Activated CD4-positive, alpha-beta T cell treated with anti-CD3 and anti-CD28 coated beads, Interleukin-2, amount 50 U/mL, for 16 hours (primary cell): ENCODE data around the gene RADX.
A peak's percentile ranks its signal among the peaks of the same experiment; 100 is the strongest.
"Not testable (repeated sequence)": the region's sequence is repeated elsewhere in the genome, so short reads cannot be mapped to it uniquely, and the experiment has no call there.

Source experiments
- DNase-seq: peaks from one replicate; pipeline ENCODE4 v3.0.0-alpha.2; 2020

Gene RADX, protein sequence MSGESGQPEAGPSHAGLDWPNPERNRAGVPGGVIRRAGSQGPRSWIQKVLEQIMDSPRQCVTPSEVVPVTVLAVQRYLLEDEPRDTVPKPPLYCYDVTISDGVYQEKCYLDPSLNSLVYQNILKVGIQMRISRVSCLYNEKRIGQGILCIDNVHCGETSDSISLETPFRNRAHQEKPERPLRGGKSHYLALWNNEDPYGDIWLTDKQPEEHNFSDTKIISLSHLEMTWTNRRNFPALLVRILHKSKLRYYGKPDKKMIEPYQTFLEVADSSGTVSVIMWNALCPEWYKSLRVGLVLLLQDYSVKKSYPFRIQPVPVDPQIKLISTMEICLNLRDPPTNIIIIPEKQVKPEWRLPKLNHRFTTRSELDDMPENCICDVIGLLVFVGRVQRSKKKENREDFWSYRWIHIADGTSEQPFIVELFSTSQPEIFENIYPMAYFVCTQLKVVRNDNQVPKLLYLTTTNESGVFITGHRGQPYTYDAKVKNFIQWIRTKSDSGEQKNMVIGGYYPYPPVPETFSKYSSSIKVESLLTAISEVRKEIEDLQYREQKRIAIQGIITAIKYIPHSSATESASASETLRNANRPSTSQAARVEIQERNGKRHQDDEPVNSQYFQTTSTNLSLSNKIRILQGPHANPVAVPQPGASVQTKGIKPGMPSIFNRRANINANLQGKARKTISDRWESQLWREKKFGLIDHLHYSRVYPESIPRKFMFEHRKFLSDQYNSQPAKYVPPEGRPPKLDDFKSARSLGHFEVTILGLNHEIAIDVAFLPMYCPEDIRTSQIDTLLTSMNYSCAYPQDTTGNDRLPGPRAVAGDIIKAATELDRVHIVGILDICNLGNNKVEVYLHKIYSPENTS

DNA sequence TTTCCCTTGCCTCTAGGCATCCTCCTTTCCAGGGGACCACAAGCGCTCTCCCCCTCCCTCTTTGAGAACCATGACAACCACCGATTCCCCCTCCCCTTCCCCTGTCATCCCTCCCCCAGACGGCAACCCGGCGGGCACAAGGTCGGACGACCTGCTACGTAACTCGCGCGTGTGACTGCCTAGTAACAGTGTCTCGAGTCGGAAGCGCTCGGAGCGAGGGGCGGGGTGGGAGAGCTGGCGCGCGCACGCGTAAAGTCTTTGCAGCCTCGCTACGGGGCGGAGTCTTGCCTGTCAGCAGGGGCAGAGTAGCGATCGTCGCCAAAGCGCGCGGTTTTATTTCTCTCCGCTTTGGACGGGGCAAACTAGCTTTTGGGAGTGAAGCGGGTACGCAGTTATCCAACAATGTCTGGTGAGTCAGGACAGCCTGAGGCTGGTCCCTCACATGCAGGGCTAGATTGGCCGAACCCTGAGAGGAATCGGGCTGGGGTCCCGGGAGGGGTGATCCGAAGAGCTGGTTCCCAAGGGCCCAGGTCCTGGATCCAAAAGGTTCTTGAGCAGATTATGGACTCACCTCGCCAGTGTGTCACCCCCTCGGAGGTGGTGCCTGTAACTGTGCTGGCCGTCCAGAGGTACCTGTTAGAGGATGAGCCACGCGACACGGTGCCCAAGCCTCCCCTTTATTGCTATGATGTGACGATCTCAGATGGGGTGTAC is at the start of gene RADX:
TSS of gene RADX (plus strand) at position 300 of the 714 bp plus-strand sequence. CDS start at position 403, 103 bp downstream.
- DNase-seq: peak; percentile 90

DNA sequence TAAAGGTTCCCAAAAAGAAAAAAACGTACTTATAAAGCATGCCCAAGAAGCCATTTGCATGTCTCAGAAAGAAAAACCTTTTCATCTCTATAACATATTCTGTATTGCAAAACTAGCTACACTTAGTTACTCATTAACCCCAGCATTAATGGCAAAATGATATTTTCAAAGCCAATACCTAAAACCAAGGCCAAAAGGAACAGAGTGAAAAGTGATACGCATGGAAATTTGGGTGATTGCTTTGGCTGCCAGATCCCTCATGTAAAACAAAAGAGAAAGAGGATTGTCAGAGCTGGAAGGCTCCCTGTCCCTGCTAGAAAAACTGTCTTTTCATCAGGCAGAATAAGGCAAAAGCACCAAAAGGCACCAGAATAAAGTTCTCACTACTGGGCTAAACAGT is 46.8 kb upstream of the RADX start:
- DNase-seq: no peak

DNA sequence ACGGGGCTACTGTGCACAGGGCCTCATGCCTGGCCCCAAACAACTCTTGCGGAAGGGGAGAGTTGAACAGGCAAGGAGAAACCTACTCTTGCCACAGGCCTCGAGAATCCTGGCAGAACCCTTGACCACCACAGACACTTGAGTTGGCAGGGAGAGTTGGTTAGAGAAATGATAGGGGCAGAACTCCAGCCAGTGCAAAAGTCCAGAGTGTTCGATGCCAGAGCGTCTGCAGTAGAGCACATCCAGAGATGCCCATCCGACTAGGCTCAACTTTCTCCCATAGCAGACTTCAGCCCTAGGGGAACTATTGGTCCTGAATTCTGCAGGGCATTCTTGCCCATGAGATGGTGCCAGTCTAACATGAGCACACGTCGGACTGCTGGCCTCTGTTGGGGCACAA is 45.4 kb upstream of the RADX start:
- no peak for DNase-seq

DNA sequence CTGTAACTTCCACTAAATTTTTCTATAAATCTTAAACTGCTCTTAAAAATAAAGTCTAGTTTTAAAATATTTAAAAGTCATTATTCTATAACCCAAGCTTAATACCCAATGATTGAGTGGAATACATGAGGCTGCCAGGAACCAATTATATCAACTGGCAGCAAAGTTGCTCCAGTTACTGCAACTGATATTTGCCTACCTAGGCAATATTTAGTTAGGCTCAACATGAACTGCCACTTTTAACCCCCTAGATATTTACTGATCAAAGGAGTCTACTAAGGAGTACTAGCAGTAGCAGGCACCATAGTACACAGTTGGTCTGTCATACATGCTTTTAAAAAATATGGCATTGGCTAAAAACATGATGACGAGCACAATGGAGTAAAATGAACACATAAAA is 29.9 kb upstream of the RADX start:
- no peak for DNase-seq

DNA sequence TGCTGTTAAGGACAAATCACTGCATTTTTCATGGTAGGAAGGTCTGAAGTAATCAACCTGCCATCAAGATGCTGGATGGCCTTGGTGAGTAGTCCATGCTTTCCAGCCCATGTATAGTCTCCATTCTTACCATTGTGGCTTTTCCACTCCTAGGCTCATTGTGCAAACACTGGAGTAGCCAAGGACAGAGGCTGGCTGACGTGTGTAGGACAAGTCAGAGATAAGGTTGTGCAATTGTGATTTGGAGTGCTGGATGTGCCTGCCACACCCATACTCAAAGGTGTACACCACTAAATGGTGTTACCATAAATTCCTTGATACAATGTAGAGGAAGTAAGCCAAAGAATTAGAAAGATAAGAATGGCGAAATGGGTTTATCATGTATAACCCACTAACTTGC is 26.3 kb upstream of the RADX start:
- no peak for DNase-seq

DNA sequence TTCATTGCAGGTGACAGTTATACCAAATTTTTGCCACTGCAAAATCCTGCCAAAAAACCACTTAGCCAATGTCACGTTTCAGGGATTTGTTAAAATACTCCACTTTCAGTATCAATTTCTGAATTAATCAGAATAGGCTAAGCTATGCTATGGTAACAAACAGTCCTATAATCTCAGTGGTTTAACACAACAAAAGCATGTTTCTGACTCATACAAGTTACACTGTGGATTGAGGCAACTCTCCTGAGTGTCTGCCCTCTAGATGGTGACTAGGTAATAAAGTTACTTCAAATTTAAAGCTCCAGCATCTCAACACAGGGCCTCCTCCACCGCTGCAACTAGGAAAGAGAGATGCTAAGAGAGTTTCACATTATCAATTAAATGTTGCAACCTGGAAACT is 23.0 kb upstream of the RADX start:
- peak; percentile 66 for DNase-seq

DNA sequence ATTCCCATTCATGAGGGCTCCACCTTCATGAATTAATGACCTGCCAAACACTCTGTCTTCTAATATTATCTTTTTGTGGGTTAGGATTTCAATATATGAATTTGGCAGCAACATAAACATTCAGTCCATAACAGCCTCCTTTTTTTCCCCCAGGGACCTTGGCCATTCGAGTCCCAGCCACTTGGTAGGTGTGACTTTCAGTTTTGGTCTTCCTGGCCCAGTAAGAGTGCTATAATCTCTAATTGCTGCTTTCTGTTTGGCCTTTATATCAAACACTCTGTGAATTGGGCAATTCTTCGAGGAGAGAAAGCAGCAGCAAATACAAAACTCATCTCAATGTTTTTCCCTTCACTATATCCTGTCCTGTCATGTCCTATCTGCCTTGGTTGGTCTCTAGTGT is 12.4 kb upstream of the RADX start:
- DNase-seq: no peak

DNA sequence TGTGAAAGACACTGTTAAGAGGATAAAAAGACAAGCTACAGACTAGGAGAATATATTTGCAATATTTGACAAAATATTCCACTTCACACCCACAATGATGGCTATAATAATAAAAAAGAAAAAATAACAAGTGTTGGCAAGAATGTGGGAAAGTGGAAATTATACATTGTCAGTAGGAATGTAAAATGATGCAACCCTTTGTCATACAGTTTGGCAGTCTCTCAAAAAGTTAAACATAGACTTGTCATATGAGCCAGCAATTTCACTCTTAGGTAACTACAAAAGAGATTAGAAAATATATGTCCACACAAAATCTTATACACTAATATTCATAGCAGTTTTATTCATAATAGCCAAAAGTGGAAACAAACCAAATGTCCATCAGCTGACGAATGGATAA is 5.2 kb upstream of the RADX start:
- no peak for DNase-seq

DNA sequence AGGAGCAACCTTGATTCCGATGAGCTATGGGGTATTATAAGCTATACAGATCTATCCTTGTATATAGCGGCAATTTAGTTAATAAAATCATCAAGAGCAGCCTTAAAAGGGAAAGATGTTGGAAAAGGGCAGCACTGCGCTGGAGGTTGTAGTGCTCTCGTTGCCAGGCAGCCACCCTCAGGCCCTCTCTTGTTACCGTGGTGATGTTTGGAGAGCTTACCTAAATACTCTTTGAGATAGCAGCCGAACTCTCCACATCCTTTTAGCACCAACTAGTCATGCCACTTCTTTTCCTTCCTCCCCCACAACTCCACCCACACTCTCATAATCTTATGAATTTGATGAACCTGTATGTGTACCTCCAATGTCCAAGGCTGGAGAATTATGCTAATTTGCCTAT is 3.8 kb upstream of the RADX start:
- peak; percentile 27 for DNase-seq

DNA sequence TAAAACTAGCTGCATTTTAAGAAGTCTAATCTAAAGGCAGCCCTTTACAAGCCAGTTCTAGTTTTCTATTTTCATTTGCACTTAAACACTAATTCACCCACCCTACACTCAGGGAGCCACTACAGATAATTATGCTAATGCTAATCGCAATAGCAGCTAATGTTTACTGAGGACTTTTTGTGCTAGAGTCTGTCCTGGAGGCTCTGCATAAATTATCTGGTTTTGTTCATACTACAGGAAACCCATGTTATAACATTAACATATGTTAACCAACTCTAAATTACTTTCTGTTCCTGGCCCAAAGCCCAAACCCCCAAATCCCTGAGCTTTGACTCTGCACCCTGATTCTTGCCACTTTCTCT is 480 bp upstream of the RADX start:
- no peak for DNase-seq

DNA sequence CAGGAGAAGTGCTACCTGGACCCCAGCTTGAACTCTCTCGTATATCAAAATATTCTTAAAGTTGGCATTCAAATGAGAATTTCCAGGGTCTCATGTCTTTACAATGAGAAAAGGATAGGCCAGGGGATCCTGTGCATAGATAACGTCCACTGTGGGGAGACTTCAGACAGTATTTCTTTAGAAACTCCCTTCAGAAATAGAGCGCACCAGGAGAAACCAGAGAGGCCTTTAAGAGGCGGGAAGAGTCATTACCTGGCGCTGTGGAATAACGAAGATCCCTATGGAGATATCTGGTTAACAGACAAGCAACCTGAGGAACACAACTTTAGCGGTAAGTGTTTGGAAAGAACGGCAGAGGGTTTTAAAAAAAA is 600 bp downstream of the RADX start:
- DNase-seq: no peak

DNA sequence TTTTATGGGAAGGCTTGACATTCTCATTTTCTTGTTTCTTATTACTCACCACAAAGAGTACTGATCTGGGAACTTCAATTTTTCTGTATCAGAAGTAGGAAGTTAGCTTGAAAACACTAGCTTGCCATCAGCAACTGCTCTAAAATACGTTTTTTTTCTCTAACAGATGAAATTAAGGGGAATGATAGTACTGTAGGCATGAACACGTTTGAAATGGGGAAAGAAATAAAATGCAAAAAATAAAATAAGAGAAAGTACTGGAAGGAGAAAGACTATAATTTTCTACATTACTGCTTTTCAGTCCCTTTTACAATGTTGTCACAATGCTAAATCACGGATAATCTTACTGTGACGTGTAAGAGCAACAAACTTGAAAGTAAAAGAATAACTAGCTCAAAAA is 1.5 kb downstream of the RADX start:
- no peak for DNase-seq

DNA sequence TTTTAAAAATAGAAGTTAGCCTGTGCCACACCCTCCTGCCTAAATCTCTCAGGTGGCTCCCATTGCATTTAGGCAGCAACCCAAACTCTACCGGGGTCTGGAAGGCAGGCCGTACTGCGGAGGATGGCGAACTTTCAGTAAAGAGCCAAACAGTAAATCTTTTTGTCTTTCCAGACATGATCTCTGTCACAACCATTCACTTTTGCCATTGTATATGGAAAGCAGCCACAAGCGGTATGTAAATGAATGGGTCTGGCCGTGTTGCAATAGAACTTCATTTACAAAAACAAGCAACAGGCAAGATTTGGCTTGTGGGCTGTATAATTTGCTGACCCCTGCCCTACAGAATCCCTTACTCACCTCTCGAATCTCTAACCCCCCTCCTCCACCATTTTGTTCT is 3.3 kb downstream of the RADX start:
- DNase-seq: no peak

DNA sequence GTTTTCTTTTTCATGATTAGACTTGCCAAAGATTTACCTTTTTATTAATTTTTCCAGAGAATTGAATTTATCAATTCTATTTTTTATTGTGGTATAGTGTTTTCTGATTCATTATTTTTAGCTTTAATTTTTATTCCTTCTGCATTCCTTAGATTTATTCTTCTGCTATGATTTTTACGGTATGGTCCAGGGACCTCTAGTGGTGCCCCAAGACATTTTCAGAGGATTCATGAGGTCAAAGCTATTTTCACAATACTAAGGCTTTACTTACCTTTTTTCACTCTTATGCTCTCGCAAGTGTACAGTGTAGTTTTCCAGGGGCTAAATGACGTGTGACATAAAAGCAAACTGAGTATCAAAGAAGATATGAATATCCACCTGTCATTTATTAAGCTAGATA is 8.0 kb downstream of the RADX start:
- no peak for DNase-seq

DNA sequence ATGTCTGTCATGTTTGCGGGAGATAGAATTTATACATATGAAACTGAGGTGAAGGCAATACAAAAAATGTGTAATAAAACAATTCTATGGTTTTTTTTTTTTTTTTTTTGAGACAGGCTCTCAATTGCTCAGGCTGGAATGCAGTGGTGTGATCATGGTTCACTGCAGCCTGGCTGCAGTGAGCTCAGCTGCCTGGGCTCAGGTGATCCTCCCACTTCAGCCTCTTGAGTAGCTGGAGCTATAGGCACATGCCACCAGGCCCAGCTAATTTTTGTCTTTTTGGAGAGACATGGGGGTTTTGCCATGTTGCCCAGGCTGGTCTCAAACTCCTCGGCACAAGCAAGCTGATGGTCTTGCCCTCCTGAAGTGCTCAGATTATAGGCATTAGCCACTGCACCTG is 10.1 kb downstream of the RADX start:
- no peak for DNase-seq

DNA sequence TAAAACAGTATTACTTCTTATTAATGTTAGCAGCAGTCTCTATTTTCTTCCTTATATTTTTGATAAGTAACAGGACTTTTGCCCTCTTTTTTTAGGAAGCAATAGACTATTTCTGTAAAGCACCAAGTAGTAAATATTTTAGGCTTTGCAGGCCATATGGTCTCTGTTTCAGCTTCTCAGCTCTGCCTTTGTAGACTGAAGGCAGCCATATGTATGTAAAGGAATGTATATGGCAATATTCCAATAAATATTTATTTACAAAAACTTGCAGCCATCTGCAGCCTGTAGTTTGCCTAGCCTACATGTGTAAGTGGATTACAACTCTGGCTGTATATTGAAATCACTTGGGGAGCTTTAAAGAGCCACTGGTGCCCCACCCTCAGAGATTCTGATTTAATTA is 15.0 kb downstream of the RADX start:
- DNase-seq: no peak

DNA sequence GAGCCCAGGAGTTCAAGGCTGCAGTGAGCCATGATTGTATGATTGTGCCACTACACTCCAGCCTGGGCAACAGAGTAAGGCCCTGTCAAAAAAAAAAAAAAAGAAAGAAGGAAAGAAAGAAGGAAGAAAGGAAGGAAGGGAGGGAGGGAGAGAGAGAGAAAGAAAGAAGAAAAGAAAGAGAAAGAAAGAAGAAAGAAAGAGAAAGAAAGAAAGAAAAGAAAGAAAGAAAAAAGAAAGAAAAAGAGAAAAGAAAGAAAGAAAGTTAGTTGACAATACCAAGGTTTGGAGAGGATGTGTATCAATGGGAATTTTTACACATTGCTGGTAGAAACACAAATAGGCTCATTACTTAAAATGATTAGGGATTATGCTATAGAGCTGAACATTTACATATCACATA is 19.8 kb downstream of the RADX start:
- no peak for DNase-seq

DNA sequence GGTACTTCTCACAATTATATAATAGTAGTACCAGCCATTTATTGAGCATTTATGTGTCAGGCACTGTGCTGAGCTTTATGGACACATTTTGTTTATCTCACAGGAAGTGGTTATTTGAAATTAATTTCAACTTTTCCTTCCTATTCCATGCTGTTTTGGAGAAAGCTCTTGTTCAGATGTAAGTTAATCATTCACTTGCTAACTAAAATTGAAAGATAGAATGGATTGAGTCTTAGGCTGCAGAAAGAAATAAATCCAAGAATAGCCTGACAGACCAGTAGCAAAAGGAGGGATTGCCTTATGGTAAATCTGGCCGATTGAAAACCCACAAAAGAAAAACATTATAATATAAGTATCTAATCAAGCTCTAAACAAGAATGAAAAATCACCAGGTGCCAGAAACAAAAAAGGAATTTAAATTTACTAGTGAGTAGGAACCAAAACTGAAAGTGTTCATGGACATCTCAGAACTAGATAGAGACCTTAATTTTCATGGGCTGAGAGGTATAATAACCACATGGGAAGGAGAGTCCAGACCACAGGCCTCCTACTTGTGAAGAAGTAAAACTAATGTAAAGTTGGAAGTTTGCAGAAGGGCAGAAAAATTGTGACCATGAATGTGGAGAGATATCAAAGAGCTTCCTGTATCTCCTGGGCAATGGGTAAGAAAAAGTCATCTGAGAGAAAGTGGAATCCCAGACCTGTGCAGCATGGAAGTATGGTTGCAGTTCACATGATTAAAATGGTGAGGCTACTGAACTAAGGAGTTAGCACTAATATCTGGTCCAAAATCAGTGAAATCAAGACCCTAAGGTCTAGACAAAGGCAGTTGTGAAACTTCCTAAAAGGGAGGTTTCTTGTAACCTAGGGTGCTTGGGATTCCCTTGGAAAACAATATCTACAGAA is 38.0 kb downstream of the RADX start:
- DNase-seq: peak; percentile 8

DNA sequence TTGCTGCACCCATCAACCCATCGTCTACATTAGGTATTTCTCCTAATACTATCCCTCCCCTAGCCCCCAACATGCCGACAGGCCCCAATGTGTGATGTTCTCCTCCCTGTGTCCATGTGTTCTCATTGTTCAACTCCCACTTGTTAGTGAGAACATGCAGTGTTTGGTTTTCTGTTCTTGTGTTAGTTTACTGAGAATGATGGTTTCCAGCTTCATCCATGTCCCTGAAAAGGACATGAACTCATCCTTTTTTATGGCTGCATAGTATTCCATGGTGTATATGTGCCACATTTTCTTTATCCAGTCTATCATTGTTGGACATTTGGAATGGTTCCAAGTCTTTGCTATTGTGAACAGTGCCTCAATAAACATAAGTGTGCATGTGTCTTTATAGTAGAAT is 41.8 kb downstream of the RADX start:
- DNase-seq: not testable (repeated sequence)

DNA sequence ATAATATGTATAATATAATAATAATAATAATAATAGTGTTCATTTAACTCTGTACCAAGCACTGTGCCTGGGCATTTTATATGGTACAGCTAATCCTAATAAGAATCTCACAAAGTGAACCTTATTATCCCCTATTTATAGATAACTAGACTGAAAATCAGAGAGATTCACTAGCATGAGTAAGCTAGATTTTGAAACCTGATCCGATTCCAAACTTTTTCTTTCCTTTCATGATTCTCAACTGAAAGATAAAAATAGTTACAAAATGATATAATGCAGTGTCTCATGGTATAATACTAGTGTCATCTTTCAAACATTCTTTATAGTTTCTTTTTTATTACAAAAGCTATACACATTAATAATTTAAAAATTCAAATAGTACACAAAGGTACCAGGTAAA is 58.9 kb downstream of the RADX start:
- DNase-seq: no peak

DNA sequence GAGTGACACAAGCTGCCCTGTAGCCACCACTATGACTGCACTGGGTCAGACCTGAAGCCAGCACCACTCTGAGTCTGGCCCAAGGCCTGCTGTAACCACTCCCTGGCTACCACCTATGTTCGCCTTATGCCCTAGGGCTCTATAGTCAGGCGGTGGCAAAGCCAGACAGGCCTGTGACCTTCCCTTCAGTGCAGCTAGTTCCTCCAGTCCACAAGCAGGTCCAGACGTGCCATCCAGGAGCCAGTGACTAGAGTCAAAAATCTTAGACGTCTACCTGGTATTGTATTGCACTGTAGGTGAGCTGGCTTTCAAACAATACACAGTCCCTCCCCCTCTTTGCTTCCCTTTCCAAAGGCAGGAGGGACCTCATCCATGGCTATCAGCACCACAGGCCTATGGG is 60.7 kb downstream of the RADX start:
- no peak for DNase-seq

DNA sequence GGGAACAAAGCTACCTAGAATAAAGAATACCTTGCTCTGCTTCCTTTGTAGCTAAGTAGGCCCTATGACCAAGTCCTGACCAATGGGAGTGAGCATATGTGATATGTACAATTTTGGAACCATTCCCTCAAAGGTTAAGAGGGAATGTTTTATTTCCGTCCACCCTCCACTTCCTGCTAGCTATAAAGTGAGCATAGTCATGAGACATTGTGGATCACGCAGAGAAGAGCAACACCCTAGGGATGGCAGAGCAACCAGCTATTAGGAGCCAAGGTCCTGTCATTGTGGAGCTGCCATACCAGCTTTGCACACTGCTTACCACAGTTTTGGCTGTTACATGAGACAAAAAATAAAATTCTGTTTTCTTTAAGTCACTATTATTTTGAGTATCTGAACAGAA is 68.9 kb downstream of the RADX start:
- DNase-seq: no peak

DNA sequence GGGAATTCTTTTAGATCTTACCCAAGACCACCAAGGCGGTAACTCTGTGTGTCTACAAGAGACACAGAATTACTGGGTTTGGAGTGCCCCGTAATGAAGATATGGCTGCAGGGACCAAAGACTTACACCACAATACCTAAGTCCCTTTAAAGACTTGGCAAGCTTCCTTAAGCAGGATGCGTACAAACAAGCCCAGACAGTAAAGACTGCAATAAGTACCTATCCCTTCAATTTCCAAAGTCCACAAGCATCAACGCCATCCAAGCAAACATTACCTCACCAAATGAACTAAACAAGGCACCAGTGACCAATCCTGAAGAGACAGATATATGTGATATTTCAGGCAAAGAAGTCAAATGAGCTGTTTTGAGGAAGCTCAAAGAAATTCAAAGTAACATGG is 72.4 kb downstream of the RADX start:
- DNase-seq: no peak
